ENCODE data around the gene ACAP3.

- TF ChIP-seq CTCF (conservative IDR thresholded peaks at IDR 0.05; ENCODE audit: low read depth in 2 of 2), result no peak
- no peak for TF ChIP-seq REST (IDR thresholded peaks at IDR 0.05; ENCODE audit: unreplicated experiment)
These were observed 3.1 kb downstream of the ACAP3 start for GRCh38 chr1:1304331-1305299.

All from GM23338 (cell line).